ENCODE measurements around the gene RPL11. TPM values are rescaled to one million over a fixed set of nuclear protein-coding genes. Genes with fewer than 3 reads are reported as not detected.

Gene RPL11
- total RNA-seq, 1 donor from 2014 or later: 895 TPM

DNA sequence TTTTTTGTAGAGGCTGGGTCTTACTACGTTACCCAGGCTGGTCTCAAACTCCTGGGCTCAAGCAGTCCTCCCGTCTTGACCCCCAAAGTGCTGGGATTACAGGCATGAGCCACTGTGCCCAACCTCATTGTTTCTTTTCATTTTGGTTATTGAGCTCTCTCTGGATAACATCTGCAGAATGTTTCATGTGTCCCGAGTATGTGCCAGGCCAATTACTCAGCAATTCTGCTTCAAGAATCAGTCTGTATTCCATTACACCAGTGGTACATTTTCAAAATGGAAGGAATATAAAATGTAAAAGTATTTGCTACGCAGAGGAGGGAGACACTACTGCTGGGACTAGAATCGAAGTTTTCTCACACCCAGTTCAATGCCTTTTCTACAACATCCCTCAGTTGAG is 50.0 kb downstream of the RPL11 start:
- Histone ChIP-seq H3K27ac (no peak overlapping the region), H3K27me3 (no peaks in the 10 kb centered on the region), H3K4me3 (no peak overlapping the region), H3K4me1 (peaks cover 25% of the 10 kb centered on the region), H3K9me3 (no peaks in the 10 kb centered on the region), H3K36me3 (peaks cover 7% of the 10 kb centered on the region)
- intact Hi-C loops (cut with DNase I): no loop called here
- DNase-seq: no peak
- TF ChIP-seq, protein P1, sequence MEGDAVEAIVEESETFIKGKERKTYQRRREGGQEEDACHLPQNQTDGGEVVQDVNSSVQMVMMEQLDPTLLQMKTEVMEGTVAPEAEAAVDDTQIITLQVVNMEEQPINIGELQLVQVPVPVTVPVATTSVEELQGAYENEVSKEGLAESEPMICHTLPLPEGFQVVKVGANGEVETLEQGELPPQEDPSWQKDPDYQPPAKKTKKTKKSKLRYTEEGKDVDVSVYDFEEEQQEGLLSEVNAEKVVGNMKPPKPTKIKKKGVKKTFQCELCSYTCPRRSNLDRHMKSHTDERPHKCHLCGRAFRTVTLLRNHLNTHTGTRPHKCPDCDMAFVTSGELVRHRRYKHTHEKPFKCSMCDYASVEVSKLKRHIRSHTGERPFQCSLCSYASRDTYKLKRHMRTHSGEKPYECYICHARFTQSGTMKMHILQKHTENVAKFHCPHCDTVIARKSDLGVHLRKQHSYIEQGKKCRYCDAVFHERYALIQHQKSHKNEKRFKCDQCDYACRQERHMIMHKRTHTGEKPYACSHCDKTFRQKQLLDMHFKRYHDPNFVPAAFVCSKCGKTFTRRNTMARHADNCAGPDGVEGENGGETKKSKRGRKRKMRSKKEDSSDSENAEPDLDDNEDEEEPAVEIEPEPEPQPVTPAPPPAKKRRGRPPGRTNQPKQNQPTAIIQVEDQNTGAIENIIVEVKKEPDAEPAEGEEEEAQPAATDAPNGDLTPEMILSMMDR (IDR thresholded peaks at IDR 0.05): no peak
- ATAC-seq: no peak

DNA sequence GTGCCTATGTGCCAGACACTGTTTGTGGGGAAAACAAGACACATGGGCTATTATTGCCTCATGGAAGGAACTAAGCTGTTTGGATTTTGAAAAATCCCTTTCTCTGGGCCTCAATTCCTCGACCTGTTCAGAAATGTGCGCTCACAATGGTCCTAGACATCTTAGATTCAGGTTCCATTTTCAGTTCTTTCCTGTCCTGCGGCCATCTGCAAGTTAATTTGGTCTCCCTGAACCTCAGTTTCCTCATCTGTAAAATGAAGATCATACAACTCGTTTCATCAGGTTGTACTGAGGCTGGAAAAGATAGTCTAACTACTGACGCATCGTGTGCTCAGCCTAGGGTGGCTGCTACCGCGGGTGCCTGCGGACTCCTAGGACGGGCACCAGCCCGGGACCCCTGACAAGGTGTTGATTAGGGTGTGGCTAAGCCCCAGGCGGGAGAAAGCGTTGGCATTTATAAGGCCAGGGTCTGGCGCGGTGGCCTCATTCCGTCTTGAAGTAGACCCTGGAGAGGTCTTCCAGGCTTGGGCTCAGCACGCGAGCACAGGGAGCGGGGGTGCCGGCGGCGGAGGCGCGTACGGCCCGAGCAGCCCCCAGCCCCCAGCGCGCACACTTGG is 51.2 kb downstream of the RPL11 start:
- ATAC-seq (no peak), DNase-seq (no peak)
- TF ChIP-seq, protein P1 (IDR thresholded peaks at IDR 0.05): no peak
- Histone ChIP-seq H3K36me3 (peaks cover 18% of the 10 kb centered on the region), H3K4me1 (peaks cover 36% of the 10 kb centered on the region), H3K27me3 (no peaks in the 10 kb centered on the region), H3K4me3 (peak overlapping the region; percentile 79), H3K27ac (peak overlapping the region; percentile 94), H3K9me3 (no peaks in the 10 kb centered on the region)
- intact Hi-C loops (cut with DNase I): no loop called here

DNA sequence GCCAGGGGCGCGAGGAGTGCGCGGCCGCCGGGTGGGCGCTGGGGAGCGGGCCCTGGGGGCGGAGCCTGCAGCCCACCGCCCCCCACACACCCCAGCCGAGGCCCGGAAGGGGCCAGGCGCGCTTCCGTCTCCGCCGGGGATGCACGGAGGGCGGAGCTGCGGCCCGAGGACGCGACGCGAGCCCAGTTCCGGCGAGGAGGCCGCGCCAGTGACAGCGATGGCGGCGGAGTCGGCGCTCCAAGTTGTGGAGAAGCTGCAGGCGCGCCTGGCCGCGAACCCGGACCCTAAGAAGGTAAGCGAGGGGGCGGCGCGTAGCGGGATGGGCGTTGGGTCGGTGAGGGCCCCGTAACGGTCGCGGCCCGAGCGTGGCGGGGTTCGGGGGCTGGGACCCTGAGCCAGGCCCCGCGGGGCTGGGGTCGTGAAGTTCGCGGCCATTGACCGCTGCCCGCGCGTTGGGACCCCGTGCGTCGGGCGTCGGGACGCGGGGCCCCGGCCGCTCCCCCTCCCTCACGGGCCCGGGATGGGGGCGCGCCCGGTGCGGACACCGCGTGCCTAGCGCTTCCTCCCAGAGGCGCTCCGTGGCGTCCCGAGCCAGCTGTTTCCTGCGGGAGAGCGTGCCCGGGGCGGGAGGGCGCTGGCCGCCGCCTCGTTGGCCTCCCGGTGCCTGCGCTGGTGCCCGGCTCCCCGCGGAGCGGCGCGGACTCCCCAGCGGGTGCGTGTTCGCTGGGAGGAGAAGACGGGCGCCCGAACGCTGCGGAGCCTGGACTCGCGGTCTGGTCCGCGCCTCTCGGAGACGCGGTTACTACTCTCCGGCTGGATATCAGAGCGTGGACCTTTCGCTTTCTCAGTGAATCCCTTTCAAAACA is 51.9 kb downstream of the RPL11 start, which contains the start of gene ELOA:
Gene ELOA (plus strand): TSS at position 185 of the 866 bp plus-strand sequence. CDS start 33 bp downstream, at position 218.
- H3K4me1 ChIP-seq: peaks cover 38% of the 10 kb centered on the region
- peak; percentile 97 for ATAC-seq
- peak within 1 kb of the TSS; percentile 79 for H3K4me3 ChIP-seq
- TF ChIP-seq, protein P1 (IDR thresholded peaks at IDR 0.05): no peak
- intact Hi-C loops (cut with DNase I): no loop called here
- no peaks in the 10 kb centered on the region for H3K27me3 ChIP-seq
- peaks cover 26% of the 10 kb centered on the region for H3K36me3 ChIP-seq
- peak within 1 kb of the TSS; percentile 94 for H3K27ac ChIP-seq
- peak; percentile 91 for DNase-seq
- H3K9me3 ChIP-seq: no peaks in the 10 kb centered on the region

DNA sequence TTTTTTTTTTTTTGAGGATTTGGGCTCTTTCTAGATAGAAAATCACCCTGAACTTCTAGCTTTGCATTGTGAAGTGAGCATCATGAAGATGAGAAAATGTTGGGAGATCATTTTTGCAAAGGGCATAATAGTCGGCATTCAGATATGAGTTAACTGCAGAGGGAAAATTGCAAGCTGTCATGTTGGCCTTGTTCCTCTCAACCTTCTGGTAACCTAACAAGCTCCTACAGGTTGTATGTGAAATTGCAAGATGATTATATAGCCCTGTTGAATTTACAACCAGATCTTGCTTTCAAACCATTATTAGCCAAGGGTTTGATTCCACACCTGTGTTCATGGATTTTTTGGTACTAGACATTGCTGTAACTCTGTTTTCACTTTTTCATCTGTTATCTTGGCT is 53.9 kb downstream of the RPL11 start:
- no peaks in the 10 kb centered on the region for H3K27me3 ChIP-seq
- H3K4me3 ChIP-seq: peak overlapping the region; percentile 79
- H3K4me1 ChIP-seq: peaks cover 38% of the 10 kb centered on the region
- H3K9me3 ChIP-seq: no peaks in the 10 kb centered on the region
- no peak overlapping the region for H3K27ac ChIP-seq
- intact Hi-C loops (cut with DNase I): no loop called here
- TF ChIP-seq, protein P1 (IDR thresholded peaks at IDR 0.05): peak; percentile 35
- peaks cover 46% of the 10 kb centered on the region for H3K36me3 ChIP-seq
- no peak for ATAC-seq
- no peak for DNase-seq

Other genes with a start within 250 kb of the RPL11 start
- 35.9 TPM for gene ASAP3, start 207.6 kb upstream of the RPL11 start, total RNA-seq
- gene E2F2, start 160.6 kb upstream of the RPL11 start, total RNA-seq: 0.32 TPM
- gene ID3, start 132.3 kb upstream of the RPL11 start, total RNA-seq: 242 TPM
- gene ELOA, start 51.7 kb downstream of the RPL11 start, total RNA-seq: 66.2 TPM
- 46.5 TPM for gene PITHD1, start 86.6 kb downstream of the RPL11 start, total RNA-seq
- 45.9 TPM for gene LYPLA2, start 99.3 kb downstream of the RPL11 start, total RNA-seq
- gene GALE, start 108.9 kb downstream of the RPL11 start, total RNA-seq: 62.9 TPM
- gene HMGCL, start 133.6 kb downstream of the RPL11 start, total RNA-seq: 40.1 TPM
- 44.4 TPM for gene FUCA1, start 176.5 kb downstream of the RPL11 start, total RNA-seq
- gene CNR2, start 221.6 kb downstream of the RPL11 start, total RNA-seq: 0.06 TPM